ENCODE results near the gene CHPF. TPM values are rescaled to one million over a fixed set of nuclear protein-coding genes. Genes with fewer than 3 reads are reported as not detected.

CHPF gene
- total RNA-seq, 2 experiments from 2014 or later: 24.1 to 33.0 TPM

DNA sequence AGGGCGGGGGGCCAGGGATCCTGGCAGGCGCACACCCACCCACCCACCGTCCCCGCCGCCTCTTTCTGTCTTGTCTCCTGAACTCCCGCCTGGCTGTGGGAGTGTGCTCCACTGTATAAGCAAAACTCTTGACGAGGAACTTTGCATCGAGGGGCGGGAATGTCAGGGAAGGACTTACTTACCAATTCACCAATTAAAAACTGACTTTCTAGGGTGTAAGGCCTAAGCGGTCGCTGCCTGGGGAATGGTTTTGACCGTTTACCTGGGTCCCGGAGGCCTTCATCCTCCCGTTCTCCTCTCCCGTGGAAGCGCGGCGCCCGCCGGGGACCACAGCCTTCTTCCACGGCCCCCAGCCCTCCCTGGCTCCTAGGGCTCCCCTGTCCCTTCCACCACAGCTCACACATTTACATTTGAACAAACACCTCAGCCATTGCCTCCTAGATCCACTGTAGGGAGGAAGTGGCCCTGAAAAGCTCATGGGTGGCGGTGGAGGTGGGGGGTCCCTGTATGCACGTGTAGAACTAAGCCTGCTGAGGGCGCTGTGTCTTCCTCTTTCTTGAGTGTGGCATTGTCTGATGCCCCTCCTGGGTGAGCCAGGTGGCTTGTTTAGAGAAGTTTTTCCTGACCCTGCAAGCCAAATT, 20.5 kb downstream of the CHPF start:
- Histone ChIP-seq H3K79me2 (ENCODE audit: insufficient read depth, low read depth, low read length) (no peaks in the 10 kb centered on the region), H4K20me1 (ENCODE audit: insufficient read depth, low read length) (no peaks in the 10 kb centered on the region), H3K4me1 (ENCODE audit: insufficient read depth, low read length, poor library complexity, severe bottlenecking) (no peaks in the 10 kb centered on the region), H3K36me3 (ENCODE audit: insufficient read depth, low read length) (no peaks in the 10 kb centered on the region), H3K4me3 (ENCODE audit: low read depth, low read length, poor library complexity, severe bottlenecking) (no peak overlapping the region), H3K27ac (ENCODE audit: low read depth, low read length, poor library complexity, severe bottlenecking) (no peak overlapping the region), H2AFZ (ENCODE audit: low read length) (no peak overlapping the region), H3K4me2 (ENCODE audit: low read length) (no peak overlapping the region), H3K9me3 (ENCODE audit: low read length) (no peaks in the 10 kb centered on the region), H3K9me2 (ENCODE audit: insufficient read depth, low read length) (no peaks in the 10 kb centered on the region)
- DNase-seq (ENCODE audit: low spot score): no peak
- CTCF ChIA-PET (ENCODE audit: unreplicated experiment): interaction anchor here (0.6 kb wide), 1 partner anchor 28 kb away, joined by 4 read pairs; no protein-coding TSS in a partner anchor
- POLR2A ChIA-PET: interaction anchor here (0.6 kb wide), 1 partner anchor 60 kb away, joined by 3 read pairs; no protein-coding TSS in a partner anchor
- intact Hi-C loops (cut with micrococcal nuclease; ENCODE audit: unreplicated experiment): no loop called here
- no peak for TF ChIP-seq EZH2phosphoT487 (IDR thresholded peaks at IDR 0.05; ENCODE audit: borderline replicate concordance, low read depth, low read length)
- TF ChIP-seq, protein P1, sequence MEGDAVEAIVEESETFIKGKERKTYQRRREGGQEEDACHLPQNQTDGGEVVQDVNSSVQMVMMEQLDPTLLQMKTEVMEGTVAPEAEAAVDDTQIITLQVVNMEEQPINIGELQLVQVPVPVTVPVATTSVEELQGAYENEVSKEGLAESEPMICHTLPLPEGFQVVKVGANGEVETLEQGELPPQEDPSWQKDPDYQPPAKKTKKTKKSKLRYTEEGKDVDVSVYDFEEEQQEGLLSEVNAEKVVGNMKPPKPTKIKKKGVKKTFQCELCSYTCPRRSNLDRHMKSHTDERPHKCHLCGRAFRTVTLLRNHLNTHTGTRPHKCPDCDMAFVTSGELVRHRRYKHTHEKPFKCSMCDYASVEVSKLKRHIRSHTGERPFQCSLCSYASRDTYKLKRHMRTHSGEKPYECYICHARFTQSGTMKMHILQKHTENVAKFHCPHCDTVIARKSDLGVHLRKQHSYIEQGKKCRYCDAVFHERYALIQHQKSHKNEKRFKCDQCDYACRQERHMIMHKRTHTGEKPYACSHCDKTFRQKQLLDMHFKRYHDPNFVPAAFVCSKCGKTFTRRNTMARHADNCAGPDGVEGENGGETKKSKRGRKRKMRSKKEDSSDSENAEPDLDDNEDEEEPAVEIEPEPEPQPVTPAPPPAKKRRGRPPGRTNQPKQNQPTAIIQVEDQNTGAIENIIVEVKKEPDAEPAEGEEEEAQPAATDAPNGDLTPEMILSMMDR (conservative IDR thresholded peaks at IDR 0.05; ENCODE audit: low read length): peak; percentile 53; the same call in 1 of the 2 replicates
- no TSS peak for BruUV-seq (replicated peaks)

DNA sequence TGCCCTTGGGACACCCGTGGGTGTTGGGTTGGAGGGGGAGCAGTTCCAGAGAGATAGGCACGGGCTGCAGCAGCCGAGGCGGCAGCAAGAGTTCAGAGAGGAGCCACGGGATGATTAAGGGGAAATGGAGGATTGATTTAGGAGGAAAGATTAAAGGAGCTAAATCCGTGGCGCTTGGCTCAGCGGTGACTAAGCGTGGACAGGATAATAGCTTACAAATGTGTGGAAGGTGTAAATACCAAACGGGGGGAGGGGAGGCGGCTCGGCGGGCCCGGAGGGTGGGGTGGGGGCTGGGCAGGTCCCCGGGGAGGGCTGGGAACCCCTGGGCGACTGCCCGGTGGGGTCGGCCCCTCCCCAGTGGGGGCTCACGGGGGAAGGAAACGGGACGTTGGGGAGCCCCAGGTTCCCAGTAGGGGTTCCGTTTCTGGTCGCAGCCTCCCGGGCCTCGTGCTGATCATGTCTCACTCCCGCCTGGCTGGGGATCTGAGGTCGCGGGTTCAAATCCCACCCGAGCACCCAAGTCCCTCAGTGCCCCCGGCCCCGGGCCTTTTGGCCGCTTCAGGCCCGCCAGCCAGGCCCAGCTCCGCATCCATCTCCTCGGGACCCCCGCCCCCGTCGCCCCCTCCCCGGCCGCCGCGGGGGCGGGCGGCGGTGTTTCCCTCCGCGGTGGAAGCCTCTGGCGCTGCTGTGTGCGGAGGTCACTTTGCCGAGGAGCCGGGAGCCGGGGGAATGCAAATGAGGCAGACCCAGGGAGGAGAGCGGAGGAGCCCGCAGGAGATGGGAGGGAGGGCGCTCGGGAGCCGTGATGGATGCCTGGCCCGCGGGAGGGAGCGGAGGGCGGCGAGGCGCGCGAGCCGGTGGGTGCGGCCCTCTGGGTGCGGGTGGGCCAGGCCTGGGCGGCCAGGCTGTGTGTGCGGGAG, 21.2 kb downstream of the CHPF start:
- no peaks in the 10 kb centered on the region for H4K20me1 ChIP-seq (ENCODE audit: insufficient read depth, low read length)
- CTCF ChIA-PET (ENCODE audit: unreplicated experiment): interaction anchor here (0.6 kb wide), 1 partner anchor 29 kb away, joined by 4 read pairs; no protein-coding TSS in a partner anchor
- no peak for DNase-seq (ENCODE audit: low spot score)
- no peak overlapping the region for H3K4me3 ChIP-seq (ENCODE audit: low read depth, low read length, poor library complexity, severe bottlenecking)
- no peaks in the 10 kb centered on the region for H3K36me3 ChIP-seq (ENCODE audit: insufficient read depth, low read length)
- no TSS peak for BruUV-seq (replicated peaks)
- intact Hi-C loops (cut with micrococcal nuclease; ENCODE audit: unreplicated experiment): no loop called here
- H3K27ac ChIP-seq (ENCODE audit: low read depth, low read length, poor library complexity, severe bottlenecking): no peak overlapping the region
- POLR2A ChIA-PET: interaction anchor here (1.0 kb wide), 1 partner anchor 23 kb away, joined by 3 read pairs; no protein-coding TSS in a partner anchor
- H3K9me2 ChIP-seq (ENCODE audit: insufficient read depth, low read length): no peaks in the 10 kb centered on the region
- no peak overlapping the region for H3K4me2 ChIP-seq (ENCODE audit: low read length)
- H3K9me3 ChIP-seq (ENCODE audit: low read length): no peaks in the 10 kb centered on the region
- no peak overlapping the region for H2AFZ ChIP-seq (ENCODE audit: low read length)
- no peaks in the 10 kb centered on the region for H3K79me2 ChIP-seq (ENCODE audit: insufficient read depth, low read depth, low read length)
- TF ChIP-seq, protein P1 (conservative IDR thresholded peaks at IDR 0.05; ENCODE audit: low read length): no peak
- no peak for TF ChIP-seq EZH2phosphoT487 (IDR thresholded peaks at IDR 0.05; ENCODE audit: borderline replicate concordance, low read depth, low read length)
- H3K4me1 ChIP-seq (ENCODE audit: insufficient read depth, low read length, poor library complexity, severe bottlenecking): no peaks in the 10 kb centered on the region

All from OCI-LY7 (cell line).